NCI-H146 (cell line): ENCODE results near the gene CDC5L.

Source experiments
- DNase-seq: peaks from one replicate; lab custom pipeline; 2025; lab: John Stamatoyannopoulos, UW

CDC5L gene

GRCh38 chr6:44453146-44453545 is 65.6 kb downstream of the CDC5L start:
- no peak for DNase-seq

DNA sequence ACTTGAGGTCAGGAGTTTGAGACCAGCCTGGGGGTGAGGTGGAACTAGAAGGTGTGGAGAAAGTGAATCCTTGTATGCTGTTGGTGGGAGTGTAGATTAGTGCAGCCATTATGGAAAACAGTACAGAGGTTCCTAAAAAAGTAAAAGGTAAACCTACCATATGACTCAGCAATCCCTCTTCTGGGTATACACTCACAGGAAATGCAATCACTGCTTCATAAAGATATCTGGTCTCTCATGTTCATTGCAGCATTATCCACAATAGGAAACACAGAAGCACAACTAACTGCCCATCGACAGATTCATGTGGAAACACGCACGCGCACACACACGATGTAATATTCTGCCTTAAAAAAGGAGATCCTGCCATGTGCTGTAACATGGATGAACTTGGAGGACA is 66.7 kb downstream of the CDC5L start:
- DNase-seq: no peak

DNA sequence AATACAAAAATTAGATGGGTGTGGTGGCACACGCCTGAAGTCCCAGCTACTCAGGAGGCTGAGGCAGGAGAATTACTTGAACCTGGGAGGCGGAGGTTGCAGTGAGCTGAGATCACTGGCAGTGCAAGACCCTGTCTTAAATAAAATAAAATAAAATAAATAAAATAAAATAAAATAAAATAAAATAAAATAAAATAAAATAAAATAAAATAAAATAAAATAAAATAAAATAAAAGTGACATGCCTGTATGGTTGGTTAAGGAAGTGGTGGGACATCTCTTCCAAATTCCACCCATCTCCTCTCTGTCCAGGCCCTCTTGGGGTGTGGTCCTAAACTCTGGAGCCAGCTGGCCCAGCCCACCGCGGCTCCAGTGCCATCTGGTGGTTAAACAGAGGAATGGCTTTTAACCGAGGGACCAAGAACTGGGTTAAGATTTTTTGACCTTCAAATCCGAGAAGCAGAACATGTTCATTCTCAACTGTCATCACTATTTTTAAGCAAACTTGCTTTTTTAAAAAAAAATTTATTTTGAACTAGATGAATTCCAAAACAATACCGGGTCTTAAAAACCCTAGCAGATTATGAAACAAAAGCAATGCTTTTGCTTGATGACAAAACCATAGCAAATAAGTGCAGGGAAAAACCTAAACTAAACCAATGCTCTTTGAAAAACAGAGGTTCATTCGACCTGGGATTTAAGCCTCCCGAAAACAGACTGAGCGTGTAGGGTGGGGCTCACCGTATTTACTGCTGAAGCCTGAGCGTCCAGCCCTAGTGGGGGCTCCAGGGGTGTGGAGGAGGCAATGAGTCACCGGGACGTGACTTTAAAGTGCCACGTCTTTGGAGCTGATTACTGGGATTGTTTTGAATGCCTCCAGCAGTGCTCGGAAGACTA is 68.8 kb downstream of the CDC5L start:
- peak; percentile 69 for DNase-seq

- DNase-seq: no peak
These were observed 69.4 kb downstream of the CDC5L start for GRCh38 chr6:44456966-44457292.

DNA sequence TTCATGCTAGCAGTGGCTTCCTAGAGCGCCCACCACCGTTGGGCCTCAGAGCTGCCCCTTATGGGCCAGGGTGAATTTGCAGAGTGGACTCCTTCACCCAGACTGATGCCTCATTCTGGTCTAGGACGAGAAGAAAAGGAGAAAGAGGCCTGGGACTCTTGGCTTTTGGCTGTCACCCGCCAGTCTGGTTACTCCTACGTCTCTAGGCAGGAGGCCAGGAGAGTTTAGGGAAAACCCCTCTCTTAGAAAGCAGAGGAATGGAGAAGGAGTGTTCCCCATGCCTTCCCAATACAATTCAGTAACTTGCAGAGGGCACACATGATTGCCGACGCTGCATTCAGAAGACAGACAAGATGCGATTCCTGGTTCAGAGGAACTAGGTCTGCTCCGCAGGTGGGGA is 70.1 kb downstream of the CDC5L start:
- DNase-seq: no peak

GRCh38 chr6:44458551-44458950 is 71.0 kb downstream of the CDC5L start:
- DNase-seq: no peak

DNA sequence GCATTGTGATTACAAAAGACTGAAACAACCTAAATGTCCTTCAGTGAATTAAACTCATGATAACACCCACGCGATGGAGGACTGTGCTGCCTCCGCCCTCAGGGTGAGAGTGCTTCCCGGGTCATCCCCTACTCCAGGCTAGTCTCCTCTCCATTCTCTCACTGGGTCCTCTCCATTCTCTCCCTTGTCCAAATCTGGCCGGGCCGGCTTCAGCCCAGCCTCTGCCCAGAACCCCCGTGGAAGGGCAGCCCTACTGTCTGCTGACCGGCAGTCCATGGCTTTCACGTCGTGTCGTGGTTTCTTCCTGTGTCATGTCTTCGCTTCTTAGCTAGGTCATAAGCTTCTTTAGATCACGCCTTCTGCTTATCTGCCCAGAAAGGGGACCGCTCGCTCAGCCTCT is 74.8 kb downstream of the CDC5L start:
- no peak for DNase-seq

- no peak for DNase-seq
These were observed 75.6 kb downstream of the CDC5L start for GRCh38 chr6:44462797-44463727.

GRCh38 chr6:44463728-44464450 is 76.4 kb downstream of the CDC5L start:
- DNase-seq: no peak

- no peak for DNase-seq
These were observed 77.2 kb downstream of the CDC5L start for GRCh38 chr6:44464527-44465310.

- DNase-seq: no peak
These were observed 79.4 kb downstream of the CDC5L start for GRCh38 chr6:44466955-44467354.

DNA sequence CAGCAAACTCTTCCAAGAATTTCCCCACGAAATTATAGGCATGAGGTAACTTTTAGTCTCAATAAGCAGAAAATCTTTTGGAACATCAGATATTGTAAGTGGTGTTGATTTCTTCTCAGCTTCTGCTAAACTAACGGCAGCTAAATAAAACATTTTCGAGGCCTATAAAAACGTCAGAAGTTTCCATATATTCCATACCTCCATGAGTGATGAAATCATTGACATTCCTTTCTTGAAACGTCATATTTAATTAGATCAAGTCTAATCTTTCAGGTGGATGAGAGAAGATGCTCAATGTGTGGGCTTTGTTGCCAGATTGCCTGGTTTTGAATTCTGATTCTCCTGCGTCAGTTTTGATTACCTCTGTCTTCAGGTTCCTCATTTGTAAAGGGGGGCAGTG is 81.3 kb downstream of the CDC5L start:
- no peak for DNase-seq

GRCh38 chr6:44470115-44470464 is 82.6 kb downstream of the CDC5L start:
- DNase-seq: peak; percentile 95

GRCh38 chr6:44470746-44471145 is 83.2 kb downstream of the CDC5L start:
- DNase-seq: no peak

GRCh38 chr6:44471271-44471981 is 83.9 kb downstream of the CDC5L start:
- no peak for DNase-seq

DNA sequence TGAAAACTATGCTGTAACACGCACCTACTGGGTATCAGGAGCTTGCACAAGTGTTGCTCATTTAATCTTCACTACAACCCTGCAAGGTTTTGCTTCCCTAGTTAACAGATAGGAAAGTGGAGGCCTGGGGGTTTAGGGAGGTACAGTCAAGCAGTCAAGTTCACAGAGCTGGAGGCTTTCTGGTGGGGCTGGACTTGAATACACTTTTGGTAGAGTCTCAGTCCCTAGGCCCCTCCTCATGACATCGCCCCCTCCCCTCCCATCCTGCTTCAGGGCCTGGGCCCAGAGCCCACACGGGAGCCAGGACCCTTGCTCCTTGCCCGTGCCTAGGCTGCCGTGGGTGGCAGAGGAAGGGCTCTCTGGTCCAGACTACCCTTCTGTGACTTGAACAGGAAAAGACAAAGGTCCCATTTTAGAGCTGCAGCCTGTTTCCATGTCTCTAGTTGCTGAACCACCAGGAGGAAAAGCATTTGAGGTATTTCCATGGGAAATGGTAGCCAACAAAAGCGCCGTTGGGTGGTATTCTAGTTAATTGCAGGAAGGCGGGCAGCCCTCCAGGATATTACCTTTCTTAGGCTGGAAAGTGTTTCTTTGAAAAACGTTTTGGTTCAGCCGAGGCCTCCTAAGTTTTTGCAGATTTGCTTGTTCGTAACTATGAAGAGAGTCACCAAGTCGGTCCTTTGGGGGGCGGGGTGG is 84.9 kb downstream of the CDC5L start:
- DNase-seq: no peak

GRCh38 chr6:44473393-44474189 is 86.1 kb downstream of the CDC5L start:
- no peak for DNase-seq

DNA sequence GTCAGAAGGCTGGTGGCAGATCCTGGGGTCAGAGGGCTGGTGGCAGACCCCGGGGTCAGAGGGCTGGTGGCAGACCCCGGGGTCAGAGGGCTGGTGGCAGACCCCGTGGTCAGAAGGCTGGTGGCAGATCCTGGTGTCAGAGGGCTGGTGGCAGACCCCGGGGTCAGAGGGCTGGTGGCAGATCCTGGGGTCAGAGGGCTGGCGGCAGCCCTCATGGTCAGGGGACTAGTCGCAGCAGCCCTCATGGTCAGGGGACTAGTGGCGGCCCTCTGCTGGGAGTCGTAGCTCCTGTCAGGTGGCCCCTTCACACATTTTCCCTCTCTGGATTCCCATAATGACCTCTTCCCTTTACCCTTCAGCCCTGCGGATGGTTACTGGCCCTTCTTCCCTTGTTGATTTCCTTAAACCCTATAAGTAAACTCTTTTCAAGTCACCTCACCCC is 86.7 kb downstream of the CDC5L start:
- DNase-seq: no peak

- no peak for DNase-seq
These were observed 87.1 kb downstream of the CDC5L start for GRCh38 chr6:44474643-44475042.

DNA sequence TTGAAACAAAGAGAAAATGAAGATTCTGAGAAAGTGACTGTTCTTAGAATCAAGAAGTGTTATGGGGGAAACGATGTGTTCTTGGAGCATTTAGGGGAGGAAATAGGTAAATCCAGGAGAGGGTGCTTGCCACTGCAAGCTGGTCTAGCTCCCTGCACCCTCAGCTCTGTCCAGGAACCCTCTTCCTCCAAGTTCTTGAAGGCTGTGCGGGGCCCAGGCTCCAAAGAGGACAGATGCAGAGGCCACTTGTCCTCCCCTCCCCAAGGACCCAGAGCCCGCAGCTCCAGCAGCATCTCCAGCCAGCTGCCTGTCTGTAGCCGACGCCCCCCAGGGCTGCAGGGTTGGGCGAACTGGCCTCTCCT is 87.9 kb downstream of the CDC5L start:
- DNase-seq: no peak
